Renal cortical epithelial cell (primary cell): ENCODE data around the gene RERE. TPM values are rescaled to one million over a fixed set of nuclear protein-coding genes. Genes with fewer than 3 reads are reported as not detected.

Source experiments
- DNase-seq: peaks from one replicate; pipeline ENCODE4 v3.0.0-alpha.2; 2011; ENCODE audit warnings: low read depth
- total RNA-seq: library from RNA; depleted of rRNA; stranded (reverse); fragments of >200 nt; gene quantifications from 2 replicates; pipeline ENCODE4 v1.2.3, GENCODE V29; 2014

The RERE gene
- total RNA-seq, 1 donor from 2014 or later = 57.8 TPM

- DNase-seq = no peak
Observed at GRCh38 chr1:8365661-8366362, 451.6 kb downstream of the RERE start.

- DNase-seq = no peak
Observed at GRCh38 chr1:8364528-8365442, 452.7 kb downstream of the RERE start.

- no peak for DNase-seq
Observed at GRCh38 chr1:8363767-8364301, 453.6 kb downstream of the RERE start.

- DNase-seq = no peak
Observed at GRCh38 chr1:8363186-8363766, 454.2 kb downstream of the RERE start.

- no peak for DNase-seq
Observed at GRCh38 chr1:8362701-8363101, 454.7 kb downstream of the RERE start.

GRCh38 chr1:8361198-8361849 is 456.1 kb downstream of the RERE start:
- no peak for DNase-seq

- DNase-seq = no peak
Observed at GRCh38 chr1:8360493-8361197, 456.8 kb downstream of the RERE start.

- no peak for DNase-seq
Observed at GRCh38 chr1:8359617-8360481, 457.6 kb downstream of the RERE start.

- no peak for DNase-seq
Observed at GRCh38 chr1:8358897-8359616, 458.4 kb downstream of the RERE start.

GRCh38 chr1:8358241-8358896 is 459.1 kb downstream of the RERE start:
- DNase-seq = no peak

GRCh38 chr1:8357329-8358101 is 459.9 kb downstream of the RERE start:
- DNase-seq = no peak

- DNase-seq = no peak
Observed at GRCh38 chr1:8356256-8357209, 460.9 kb downstream of the RERE start.

- no peak for DNase-seq
Observed at GRCh38 chr1:8355439-8356255, 461.8 kb downstream of the RERE start.

GRCh38 chr1:8354038-8354437 is 463.4 kb downstream of the RERE start:
- DNase-seq = no peak

GRCh38 chr1:8352886-8353785 is 464.3 kb downstream of the RERE start:
- no peak for DNase-seq
